HG03108 (cell line): ENCODE measurements around the gene LAPTM5.
"Not testable (repeated sequence)": the region's sequence is repeated elsewhere in the genome, so short reads cannot be mapped to it uniquely, and the experiment has no call there.

Experiments used
- ATAC-seq: cut with Tn5 transposase; IDR thresholded peaks from one replicate; pipeline ENCODE4 v1.9.1; 2021; ENCODE audit warnings: moderate library complexity; ENCODE audit not compliant: unreplicated experiment

Gene LAPTM5

GRCh38 chr1:30757352-30758120, at the start of gene LAPTM5:
LAPTM5 (minus strand) TSS chr1:30757774; CDS start chr1:30757745, 29 bp downstream.
- no peak for ATAC-seq

GRCh38 chr1:30806381-30807317, 49.1 kb upstream of the LAPTM5 start:
- ATAC-seq = no peak

- ATAC-seq = no peak
Observed at GRCh38 chr1:30805304-30806003, 47.9 kb upstream of the LAPTM5 start.

- ATAC-seq = no peak
Observed at GRCh38 chr1:30804822-30805221, 47.2 kb upstream of the LAPTM5 start.

- no peak for ATAC-seq
Observed at GRCh38 chr1:30804352-30804751, 46.8 kb upstream of the LAPTM5 start.

- ATAC-seq = no peak
Observed at GRCh38 chr1:30803562-30803961, 46.0 kb upstream of the LAPTM5 start.

GRCh38 chr1:30801771-30802198, 44.2 kb upstream of the LAPTM5 start:
- ATAC-seq = no peak

GRCh38 chr1:30799233-30799511, 41.6 kb upstream of the LAPTM5 start:
- no peak for ATAC-seq

- no peak for ATAC-seq
Observed at GRCh38 chr1:30798389-30799232, 41.0 kb upstream of the LAPTM5 start.

GRCh38 chr1:30795026-30795425, 37.5 kb upstream of the LAPTM5 start:
- no peak for ATAC-seq

GRCh38 chr1:30794260-30794659, 36.7 kb upstream of the LAPTM5 start:
- ATAC-seq = no peak

GRCh38 chr1:30793209-30793608, 35.6 kb upstream of the LAPTM5 start:
- ATAC-seq = no peak

- no peak for ATAC-seq
Observed at GRCh38 chr1:30791868-30792267, 34.3 kb upstream of the LAPTM5 start.

- ATAC-seq = no peak
Observed at GRCh38 chr1:30790850-30791778, 33.5 kb upstream of the LAPTM5 start.

- not testable (repeated sequence) for ATAC-seq
Observed at GRCh38 chr1:30790256-30790525, 32.6 kb upstream of the LAPTM5 start.

- ATAC-seq = no peak
Observed at GRCh38 chr1:30789388-30790255, 32.0 kb upstream of the LAPTM5 start.

- no peak for ATAC-seq
Observed at GRCh38 chr1:30788580-30789387, 31.2 kb upstream of the LAPTM5 start.
